HG02571 (cell line): ENCODE data around the gene RNF224.

Experiments
- ATAC-seq: cut with Tn5 transposase; IDR thresholded peaks from one replicate; pipeline ENCODE4 v1.9.1; 2021; ENCODE audit warnings: mild to moderate bottlenecking, moderate library complexity; ENCODE audit not compliant: unreplicated experiment

Gene RNF224

GRCh38 chr9:137227054-137227852 is at the start of gene RNF224:
Gene RNF224, plus strand, starts transcription at chr9:137227502. Its CDS starts 834 bp downstream, at chr9:137228336.
- no peak for ATAC-seq

DNA sequence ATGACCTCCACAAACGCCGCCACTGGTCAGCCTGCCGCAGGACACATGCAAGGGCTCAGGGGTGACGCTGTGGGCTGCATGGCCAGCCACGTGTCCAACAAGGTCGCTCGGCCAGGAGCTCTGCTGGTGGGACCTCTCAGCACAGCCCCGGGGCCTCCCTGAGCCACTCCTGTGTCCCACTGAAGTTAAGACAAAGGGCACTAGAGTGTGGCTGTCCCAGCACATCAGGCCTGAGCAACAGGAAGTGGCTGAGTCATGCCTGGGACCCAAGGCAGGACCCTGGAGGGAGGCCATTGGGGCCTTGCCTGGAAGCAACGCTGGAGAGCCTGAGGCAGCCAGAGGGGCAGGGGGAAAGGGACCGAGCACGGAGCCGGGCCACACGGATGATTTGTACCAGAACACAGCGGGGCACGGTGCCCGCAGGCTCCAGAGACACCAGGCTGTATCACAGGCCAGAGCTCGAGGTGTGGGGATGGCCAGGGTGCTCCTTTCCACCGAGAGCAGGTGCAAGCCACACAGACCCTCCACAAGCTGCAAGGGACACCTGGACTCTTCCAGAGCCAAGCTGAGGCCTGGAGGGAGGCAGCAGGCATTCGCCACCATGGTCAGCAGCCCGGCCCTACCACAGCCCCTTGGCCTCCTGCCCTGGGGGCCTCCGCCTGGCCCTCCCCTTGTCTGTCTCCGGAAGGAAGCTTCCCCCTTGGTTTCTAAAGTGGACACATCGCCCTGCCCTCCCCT is 48.9 kb upstream of the RNF224 start:
- no peak for ATAC-seq

DNA sequence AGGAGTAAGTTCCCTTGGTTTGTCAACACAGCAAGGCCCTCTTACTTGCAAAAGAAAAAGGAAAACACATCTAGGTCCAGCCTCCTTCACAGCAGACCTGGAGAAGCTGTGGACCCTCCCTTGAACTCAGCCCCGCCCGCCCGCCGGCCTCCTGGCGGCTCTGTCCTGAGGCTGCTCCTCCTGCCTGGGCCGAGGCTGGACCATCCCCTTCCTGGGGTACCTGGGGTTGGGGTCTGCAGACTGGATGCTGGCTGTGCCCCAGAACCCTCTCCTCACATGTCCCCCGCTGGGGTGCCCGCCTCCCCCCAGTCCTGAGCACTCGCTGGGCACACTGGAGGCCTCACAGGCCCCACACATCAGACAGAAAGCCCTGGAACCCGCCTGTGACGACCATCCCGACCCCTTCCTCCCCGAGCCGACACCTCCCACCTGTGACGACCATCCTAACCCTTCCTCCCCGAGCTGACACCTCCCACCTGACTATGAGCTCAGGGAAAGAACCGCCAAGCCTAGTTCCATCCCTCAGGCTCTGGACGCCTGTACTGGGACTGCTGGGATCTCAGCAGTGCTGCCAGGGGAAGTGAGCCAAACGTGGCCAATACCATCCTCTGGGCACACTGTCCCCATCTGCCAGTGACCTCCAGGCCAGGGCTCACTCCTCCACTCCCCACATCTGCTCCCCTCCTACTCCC is 48.2 kb upstream of the RNF224 start:
- ATAC-seq, result no peak

GRCh38 chr9:137179761-137180160 is 47.5 kb upstream of the RNF224 start:
- no peak for ATAC-seq

- ATAC-seq, result no peak
These were observed 46.8 kb upstream of the RNF224 start for GRCh38 chr9:137180491-137180890.

DNA sequence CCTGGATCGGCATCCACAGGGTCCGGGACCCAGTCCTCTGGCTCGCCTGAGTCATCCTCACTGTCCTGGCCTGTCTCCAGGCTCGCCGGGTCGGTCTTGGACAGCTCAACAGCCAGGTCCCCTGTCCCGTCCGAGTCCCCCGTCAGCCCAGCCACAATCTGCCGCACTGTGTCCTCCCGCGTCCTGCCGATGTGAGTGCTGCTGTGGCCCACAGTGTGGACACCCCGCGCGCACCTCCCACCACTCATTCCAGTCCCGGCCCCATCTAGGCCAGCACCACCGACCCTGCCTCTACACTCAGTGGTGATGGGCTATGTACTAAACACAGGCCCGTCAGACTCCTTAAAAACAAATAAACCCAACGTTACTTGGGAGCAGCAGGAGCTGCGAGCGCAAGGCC is 45.6 kb upstream of the RNF224 start:
- ATAC-seq, result no peak

DNA sequence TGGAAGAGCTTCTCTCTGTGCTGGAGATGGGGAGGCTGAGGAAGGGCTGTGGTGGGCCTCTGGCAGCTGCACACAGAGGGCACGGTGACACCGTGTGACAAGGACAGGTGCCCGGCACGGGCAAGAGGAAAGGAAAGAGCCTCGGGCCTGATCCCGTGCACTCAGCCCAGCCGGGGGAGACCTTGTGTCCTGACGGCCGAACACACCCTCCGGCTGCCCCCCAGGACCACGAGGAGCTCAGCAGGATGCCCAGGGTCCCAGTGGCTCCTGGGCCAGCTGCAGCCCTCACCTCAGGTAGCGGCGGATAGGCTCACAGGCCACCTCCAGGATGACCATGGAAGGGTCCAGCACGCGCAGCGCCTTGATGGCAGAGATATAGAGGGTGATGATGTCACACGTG is 44.5 kb upstream of the RNF224 start:
- ATAC-seq, result no peak

DNA sequence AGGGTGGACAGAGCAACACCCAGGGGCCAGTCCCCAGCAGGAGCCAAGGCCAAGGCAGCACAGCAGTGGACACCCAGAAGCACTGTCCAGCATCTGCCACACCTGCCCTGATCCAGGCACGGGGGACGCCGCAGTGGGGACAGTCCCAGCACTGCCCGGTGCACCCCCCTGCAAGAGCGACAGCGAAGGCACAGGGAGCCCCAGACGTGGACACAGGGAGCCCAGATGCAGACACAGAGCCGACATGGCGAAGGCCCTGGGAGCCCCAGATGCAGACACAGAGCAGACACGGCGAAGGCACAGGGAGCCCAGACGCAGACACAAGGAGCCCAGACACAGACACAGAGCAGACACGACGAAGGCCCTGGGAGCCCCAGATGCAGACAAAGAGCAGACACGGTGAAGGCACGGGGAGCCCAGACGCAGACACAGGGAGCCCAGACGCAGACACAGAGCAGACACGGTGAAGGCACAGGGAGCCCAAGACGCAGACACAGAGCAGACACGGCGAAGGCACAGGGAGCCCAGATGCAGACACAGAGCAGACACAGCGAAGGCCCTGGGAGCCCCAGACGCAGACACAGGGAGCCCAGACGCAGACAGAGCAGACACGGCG is 43.2 kb upstream of the RNF224 start:
- ATAC-seq, result no peak

DNA sequence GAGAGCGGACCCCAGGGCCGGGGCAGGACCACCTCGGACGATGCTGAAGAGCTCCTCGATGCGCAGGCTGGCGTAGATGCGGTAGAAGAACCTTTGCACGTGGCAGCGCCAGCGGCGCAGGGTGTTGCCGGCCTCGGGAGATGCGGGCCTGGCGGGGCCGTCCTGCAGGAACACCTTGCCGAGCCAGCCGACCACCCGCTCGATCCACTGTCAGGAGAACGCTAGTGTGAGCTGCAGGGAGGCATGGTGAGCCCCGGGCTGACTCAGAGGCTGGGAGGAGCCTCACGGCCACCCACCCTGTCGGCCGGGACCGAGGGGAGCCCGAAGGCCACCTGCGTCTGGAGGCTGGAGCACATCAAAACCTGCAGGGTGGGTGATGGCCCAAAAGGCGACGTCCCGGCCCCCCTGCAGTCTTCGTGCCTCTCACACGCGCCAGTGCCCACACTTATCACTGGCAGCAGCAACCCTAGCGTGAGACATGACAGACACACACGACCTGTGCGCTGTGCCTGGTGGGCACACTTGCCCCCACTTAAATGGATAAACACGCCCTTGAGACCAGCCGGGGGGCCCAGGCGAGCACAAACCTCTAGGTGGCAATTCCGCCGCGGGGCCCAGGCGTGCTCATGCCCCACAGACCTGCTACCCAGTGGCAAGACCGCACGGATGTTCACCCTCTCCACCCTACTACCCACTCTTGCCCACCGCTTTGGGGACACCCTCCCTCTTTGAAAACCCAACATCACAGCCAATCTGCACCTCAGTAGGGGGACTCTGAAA is 42.2 kb upstream of the RNF224 start:
- ATAC-seq, result no peak

DNA sequence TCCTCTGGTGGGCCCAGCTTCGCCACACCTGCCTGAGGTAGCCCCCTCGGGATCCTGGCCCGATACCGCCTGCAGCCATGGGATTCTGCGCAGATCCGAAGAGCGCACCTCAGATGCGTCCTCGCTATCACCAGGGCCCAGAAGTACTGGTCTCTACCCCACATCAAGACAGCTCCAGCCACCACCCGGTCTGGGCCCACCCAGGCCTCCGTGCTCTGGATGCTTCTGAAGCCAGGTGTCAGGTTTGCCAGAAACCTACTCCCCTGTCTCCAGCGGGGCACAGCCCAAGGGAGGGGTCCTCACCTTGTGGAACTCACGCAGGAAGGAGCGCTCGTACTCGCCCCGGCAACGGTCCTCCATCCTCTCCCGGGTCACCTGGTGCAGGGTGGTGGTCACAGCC is 41.4 kb upstream of the RNF224 start:
- ATAC-seq, result no peak

DNA sequence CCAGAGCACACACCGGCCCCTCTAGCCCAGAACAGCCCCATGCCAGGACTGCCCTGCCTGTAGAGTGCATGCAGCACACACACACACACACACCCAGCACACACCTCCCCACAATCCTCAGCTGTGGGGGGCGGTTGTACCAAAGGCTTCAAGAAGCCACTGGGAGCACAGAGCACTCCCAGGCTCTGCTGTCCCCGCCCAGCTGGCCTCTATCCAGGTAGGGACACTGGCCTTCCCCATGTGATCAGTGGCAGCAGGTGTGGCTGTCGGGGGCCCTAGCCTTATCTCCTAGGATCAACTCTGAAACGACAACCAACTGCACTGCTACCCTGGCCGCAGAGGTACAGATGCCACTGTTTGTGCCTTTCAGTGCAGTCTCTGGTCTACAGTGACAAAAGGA is 40.9 kb upstream of the RNF224 start:
- ATAC-seq, result no peak

DNA sequence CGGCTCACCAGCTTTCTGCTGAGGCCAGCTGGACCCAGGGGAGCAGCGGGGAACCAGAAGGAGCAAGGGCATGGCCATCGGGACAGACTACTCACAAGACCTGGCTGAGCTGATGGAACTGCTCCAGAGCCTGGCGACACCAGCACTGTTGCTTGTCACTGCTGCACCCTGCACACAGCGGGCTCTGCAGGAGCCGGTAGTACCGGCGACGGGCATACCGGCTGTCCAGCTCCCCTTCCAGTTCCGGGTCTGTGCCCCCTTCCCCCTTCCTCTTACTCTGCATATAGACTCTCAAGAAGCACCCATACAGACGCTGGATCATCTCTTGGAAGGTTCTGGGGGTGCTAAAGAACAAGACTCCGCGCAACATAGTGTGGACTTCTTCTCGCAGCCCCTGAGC is 39.9 kb upstream of the RNF224 start:
- ATAC-seq, result no peak

GRCh38 chr9:137188086-137188489 is 39.2 kb upstream of the RNF224 start:
- no peak for ATAC-seq

GRCh38 chr9:137188490-137189296 is 38.6 kb upstream of the RNF224 start, which contains the start of the genes ANAPC2 and SSNA1:
Gene ANAPC2, minus strand, starts transcription at chr9:137188560. Its CDS starts 28 bp downstream, at chr9:137188532.
Gene SSNA1, plus strand, starts transcription at chr9:137188676. Its CDS starts 51 bp downstream, at chr9:137188727.
- ATAC-seq, result peak; percentile 69

DNA sequence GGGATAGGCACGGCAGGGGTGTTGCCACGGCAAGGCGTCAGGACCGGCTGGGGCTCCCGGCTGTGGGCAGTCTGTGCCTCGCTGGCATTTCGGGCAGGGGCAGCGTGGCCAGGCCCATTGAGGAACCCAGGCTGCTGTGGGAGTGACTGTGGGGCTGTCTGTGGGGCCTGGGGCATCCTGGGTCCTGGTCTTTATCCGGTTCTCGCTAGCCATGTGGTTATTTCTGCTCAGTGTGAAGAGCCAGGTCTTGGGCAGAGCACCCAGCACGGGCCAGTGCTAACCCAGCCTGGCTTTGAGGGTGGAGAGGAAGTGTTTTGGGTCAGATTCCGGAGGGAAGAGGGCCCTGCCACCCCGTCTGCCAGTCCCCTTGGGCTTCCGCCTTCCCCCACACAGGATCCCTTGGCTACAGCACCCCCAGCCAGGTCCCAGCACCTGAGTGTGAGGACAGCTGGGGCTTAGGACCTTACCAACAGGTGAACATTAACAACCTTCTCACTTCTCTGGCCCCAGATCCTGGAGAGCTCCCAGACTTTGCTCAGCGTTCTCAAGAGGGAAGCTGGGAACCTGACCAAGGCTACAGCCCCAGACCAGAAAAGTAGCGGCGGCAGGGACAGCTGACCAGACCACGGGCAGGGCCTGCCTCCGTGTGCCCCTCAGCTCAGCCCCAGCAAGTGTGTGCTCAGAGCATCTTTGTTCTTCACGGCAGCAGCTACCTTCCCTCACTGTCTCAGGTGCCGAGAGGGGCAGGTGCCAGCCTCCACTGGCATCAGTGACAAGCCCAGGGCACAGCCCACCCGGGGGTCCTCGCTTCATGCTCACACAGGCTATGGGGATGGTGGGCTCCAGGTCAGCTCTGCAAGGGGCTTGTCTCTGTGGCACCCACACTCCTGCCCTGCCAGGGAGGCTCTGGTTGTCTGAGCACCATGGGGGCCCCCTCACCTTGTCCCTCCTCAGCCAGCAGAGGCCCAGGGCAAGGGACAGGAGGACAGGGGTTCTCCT is 37.7 kb upstream of the RNF224 start:
- peak; percentile 13 for ATAC-seq

- ATAC-seq, result no peak
These were observed 36.9 kb upstream of the RNF224 start for GRCh38 chr9:137190315-137190856.

DNA sequence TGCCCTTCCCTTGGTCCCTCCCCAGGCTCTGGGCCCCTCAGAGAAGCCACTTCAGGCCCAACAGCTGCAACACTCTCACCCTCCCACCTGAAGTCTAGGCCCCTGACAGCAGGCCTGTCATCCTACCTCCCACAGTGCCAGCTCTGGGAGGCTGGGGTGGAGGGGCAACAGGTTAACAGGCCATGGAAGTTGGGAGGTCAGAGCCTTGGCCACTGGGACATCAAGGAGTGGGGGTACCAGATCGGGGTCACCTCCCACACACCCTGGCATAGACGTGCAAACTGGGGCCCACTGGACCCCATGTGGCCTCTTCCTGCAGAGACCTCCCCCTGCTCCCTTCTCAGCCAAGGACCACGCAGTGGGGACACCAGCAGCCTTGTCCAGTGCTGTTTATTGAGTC is 36.1 kb upstream of the RNF224 start:
- ATAC-seq, result no peak
